PFSK-1 (cell line): ENCODE results near the gene ARCN1.

Source experiments
- FOXP2 ChIP-seq: optimal IDR thresholded peaks from 2 replicates; pipeline ENCODE3; 2011; ENCODE audit warnings: borderline replicate concordance, control low read depth, inconsistent platforms; ENCODE audit not compliant: insufficient read depth; ENCODE audit errors: extremely low read length, extremely low read depth
- POLR2AphosphoS5 ChIP-seq: IDR thresholded peaks from 2 replicates; pipeline ENCODE4 v1.6.1; 2012; ENCODE audit warnings: low read depth, mild to moderate bottlenecking, control low read depth, low read length, moderate library complexity
- REST ChIP-seq, 2 experiments: IDR thresholded peaks; 2 replicates each; pipeline versions ENCODE4 v1.6.1 to v1.8.0; 2011 to 2012; ENCODE audit warnings: low read depth in 2 of 2, low read length in 2 of 2, control low read depth in 1 of 2, inconsistent platforms in 1 of 2, mild to moderate bottlenecking in 1 of 2, moderate library complexity in 1 of 2; ENCODE audit not compliant: insufficient read depth in 1 of 2
- SIN3A ChIP-seq: IDR thresholded peaks from 2 replicates; pipeline ENCODE4 v1.6.1; 2012; ENCODE audit warnings: mild to moderate bottlenecking, low read length, moderate library complexity, borderline replicate concordance; ENCODE audit not compliant: insufficient read depth
- TAF1 ChIP-seq: IDR thresholded peaks from 2 replicates; pipeline ENCODE4 v1.6.1; 2012; ENCODE audit warnings: low read length, control low read depth, borderline replicate concordance; ENCODE audit not compliant: insufficient read depth

The ARCN1 gene

GRCh38 chr11:118633319-118633690 lies 61.1 kb downstream of the ARCN1 start:
- TF ChIP-seq FOXP2 (no peak), TAF1 (no peak), REST (IDR thresholded peaks at IDR 0.05; ENCODE audit: insufficient read depth in 1 of 2, low read depth in 2 of 2, low read length in 2 of 2) (no peak), POLR2AphosphoS5 (no peak), SIN3A (no peak)

GRCh38 chr11:118633979-118634378 lies 61.8 kb downstream of the ARCN1 start:
- TF ChIP-seq SIN3A (no peak), REST (IDR thresholded peaks at IDR 0.05; ENCODE audit: insufficient read depth in 1 of 2, low read depth in 2 of 2, low read length in 2 of 2) (no peak), TAF1 (no peak), FOXP2 (no peak), POLR2AphosphoS5 (no peak)

GRCh38 chr11:118634431-118635236 lies 62.4 kb downstream of the ARCN1 start:
- no peak for TF ChIP-seq POLR2AphosphoS5
- no peak for TF ChIP-seq SIN3A
- TF ChIP-seq REST (IDR thresholded peaks at IDR 0.05; ENCODE audit: insufficient read depth in 1 of 2, low read depth in 2 of 2, low read length in 2 of 2): no peak
- no peak for TF ChIP-seq FOXP2
- TF ChIP-seq TAF1: no peak

- TF ChIP-seq FOXP2 (no peak), REST (IDR thresholded peaks at IDR 0.05; ENCODE audit: insufficient read depth in 1 of 2, low read depth in 2 of 2, low read length in 2 of 2) (no peak), POLR2AphosphoS5 (no peak), TAF1 (no peak), SIN3A (no peak)
Observed at GRCh38 chr11:118635237-118635591, 63.0 kb downstream of the ARCN1 start.

GRCh38 chr11:118635642-118636041 lies 63.4 kb downstream of the ARCN1 start:
- TF ChIP-seq SIN3A: no peak
- TF ChIP-seq FOXP2: no peak
- no peak for TF ChIP-seq TAF1
- no peak; the same call in 1 of the 2 replicates for TF ChIP-seq POLR2AphosphoS5
- no peak for TF ChIP-seq REST (IDR thresholded peaks at IDR 0.05; ENCODE audit: insufficient read depth in 1 of 2, low read depth in 2 of 2, low read length in 2 of 2)
